GM12878 (cell line): ENCODE results near the gene DAD1.

Experiments
- BCL11A ChIP-seq: IDR thresholded peaks from 2 replicates; pipeline ENCODE4 v1.6.1; 2011; ENCODE audit warnings: low read depth, low read length
- HDAC2 ChIP-seq: fragments of 200-600 bp; sonication (generic); IDR thresholded peaks from 2 replicates; pipeline ENCODE4 v1.6.1; 2017
- MXI1 ChIP-seq: fragments of 150-350 bp; IDR thresholded peaks from 2 replicates; pipeline ENCODE4 v1.6.1; 2011; ENCODE audit warnings: low read depth, mild to moderate bottlenecking, inconsistent platforms, low read length, improper control_type of control experiment
- NFXL1 ChIP-seq: fragments of 450-650 bp; IDR thresholded peaks from 2 replicates; pipeline ENCODE4 v1.6.1; 2017; ENCODE audit warnings: antibody characterized with exemption, mild to moderate bottlenecking, borderline replicate concordance
- POLR2A ChIP-seq: IDR thresholded peaks from 2 replicates; pipeline ENCODE4 v1.6.1; 2011; ENCODE audit warnings: low read depth, mild to moderate bottlenecking, low read length
- POLR2AphosphoS5 ChIP-seq: IDR thresholded peaks from 2 replicates; pipeline ENCODE4 v1.6.1; 2011; ENCODE audit warnings: mild to moderate bottlenecking, low read length, inconsistent platforms
- RAD21 ChIP-seq: IDR thresholded peaks from 2 replicates; pipeline ENCODE4 v1.6.1; 2011; ENCODE audit warnings: mild to moderate bottlenecking, low read depth, low read length, moderate library complexity; ENCODE audit not compliant: insufficient read depth
- RFX5 ChIP-seq: IDR thresholded peaks from 2 replicates; pipeline ENCODE4 v1.6.1; 2011; ENCODE audit warnings: low read depth, low read length, improper control_type of control experiment
- SMAD1 ChIP-seq: fragments of 450-650 bp; IDR thresholded peaks from 2 replicates; pipeline ENCODE4 v1.6.1; 2018; ENCODE audit warnings: mild to moderate bottlenecking, low read depth; ENCODE audit not compliant: partially characterized antibody
- TF ChIP-seq, protein P1 (sequence below): IDR thresholded peaks from 2 replicates; pipeline ENCODE4 v1.6.1; 2012; ENCODE audit warnings: low read depth, low read length, improper control_type of control experiment

DNA sequence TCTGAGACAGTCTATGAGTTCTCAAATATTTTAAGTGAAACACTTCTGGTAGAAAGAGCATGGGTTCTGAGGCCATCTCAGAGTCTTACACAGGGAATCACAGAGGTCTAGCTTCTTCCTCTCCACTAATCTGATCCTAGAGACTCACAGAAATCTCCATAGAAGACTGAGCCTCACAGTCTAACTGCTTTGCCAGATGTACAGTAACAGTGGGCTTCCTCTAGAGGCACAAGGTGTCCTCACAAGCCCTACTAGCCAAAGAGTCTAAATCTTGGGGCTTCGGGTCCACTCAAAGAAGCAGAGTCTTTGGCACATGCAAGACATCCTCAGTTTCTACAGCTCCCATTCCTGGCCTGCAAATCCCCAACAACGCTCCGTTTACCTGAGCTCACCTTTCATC is 41.0 kb upstream of the DAD1 start:
- TF ChIP-seq NFXL1 (no peak), RAD21 (no peak), HDAC2 (no peak), BCL11A (no peak), POLR2A (no peak), RFX5 (no peak), POLR2AphosphoS5 (no peak), SMAD1 (no peak), MXI1 (no peak)
- TF ChIP-seq, protein P1, sequence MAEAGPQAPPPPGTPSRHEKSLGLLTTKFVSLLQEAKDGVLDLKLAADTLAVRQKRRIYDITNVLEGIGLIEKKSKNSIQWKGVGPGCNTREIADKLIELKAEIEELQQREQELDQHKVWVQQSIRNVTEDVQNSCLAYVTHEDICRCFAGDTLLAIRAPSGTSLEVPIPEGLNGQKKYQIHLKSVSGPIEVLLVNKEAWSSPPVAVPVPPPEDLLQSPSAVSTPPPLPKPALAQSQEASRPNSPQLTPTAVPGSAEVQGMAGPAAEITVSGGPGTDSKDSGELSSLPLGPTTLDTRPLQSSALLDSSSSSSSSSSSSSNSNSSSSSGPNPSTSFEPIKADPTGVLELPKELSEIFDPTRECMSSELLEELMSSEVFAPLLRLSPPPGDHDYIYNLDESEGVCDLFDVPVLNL: no peak
